ENCODE data around the gene NADK. TPM values are rescaled to one million over a fixed set of nuclear protein-coding genes. Genes with fewer than 3 reads are reported as not detected.

NADK gene
- total RNA-seq, 1 experiment from 2014 or later, result 93.4 TPM

- no TSS peak for BruUV-seq (replicated peaks)
- Histone ChIP-seq H3K9me2 (ENCODE audit: insufficient read depth) (no peaks in the 10 kb centered on the region), H2AFZ (ENCODE audit: low read depth, low read length, poor library complexity, severe bottlenecking) (no peak overlapping the region), H3K9me3 (ENCODE audit: control insufficient read depth in 1 of 2, insufficient read depth in 1 of 2, low read depth in 1 of 2, low read length in 2 of 2) (no peaks in the 10 kb centered on the region), H3K27me3 (ENCODE audit: insufficient read depth, low read length) (no peaks in the 10 kb centered on the region), H3K4me1 (ENCODE audit: control insufficient read depth in 1 of 2, insufficient read depth in 2 of 2, low read length in 2 of 2) (peaks cover 18 to 28% of the 10 kb centered on the region in 2 experiments), H3K4me3 (replicated peaks in 1 of 2; ENCODE audit: low read depth in 1 of 2, low read length in 2 of 2) (no peak overlapping the region), H3K4me2 (ENCODE audit: low read length) (no peak overlapping the region), H3K36me3 (ENCODE audit: control insufficient read depth in 1 of 2, insufficient read depth in 2 of 2, low read length in 2 of 2) (peaks cover 2 to 45% of the 10 kb centered on the region in 2 experiments), H3K9ac (ENCODE audit: low read length) (no peak overlapping the region), H3K79me2 (ENCODE audit: insufficient read depth, low read length) (peaks cover 39% of the 10 kb centered on the region), H4K20me1 (ENCODE audit: insufficient read depth) (no peaks in the 10 kb centered on the region), H3K27ac (ENCODE audit: low read depth, low read length) (no peak overlapping the region)
- DNase-seq (ENCODE audit: low read depth, low spot score), result no peak
- TF ChIP-seq ZNF274 (IDR thresholded peaks at IDR 0.05; ENCODE audit: low read depth, low read length) (no peak), CBX3 (IDR thresholded peaks at IDR 0.05; ENCODE audit: low read depth) (no peak)
- TF ChIP-seq, protein P1, sequence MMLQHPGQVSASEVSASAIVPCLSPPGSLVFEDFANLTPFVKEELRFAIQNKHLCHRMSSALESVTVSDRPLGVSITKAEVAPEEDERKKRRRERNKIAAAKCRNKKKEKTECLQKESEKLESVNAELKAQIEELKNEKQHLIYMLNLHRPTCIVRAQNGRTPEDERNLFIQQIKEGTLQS (IDR thresholded peaks at IDR 0.05), result no peak
- TF ChIP-seq, protein P2, sequence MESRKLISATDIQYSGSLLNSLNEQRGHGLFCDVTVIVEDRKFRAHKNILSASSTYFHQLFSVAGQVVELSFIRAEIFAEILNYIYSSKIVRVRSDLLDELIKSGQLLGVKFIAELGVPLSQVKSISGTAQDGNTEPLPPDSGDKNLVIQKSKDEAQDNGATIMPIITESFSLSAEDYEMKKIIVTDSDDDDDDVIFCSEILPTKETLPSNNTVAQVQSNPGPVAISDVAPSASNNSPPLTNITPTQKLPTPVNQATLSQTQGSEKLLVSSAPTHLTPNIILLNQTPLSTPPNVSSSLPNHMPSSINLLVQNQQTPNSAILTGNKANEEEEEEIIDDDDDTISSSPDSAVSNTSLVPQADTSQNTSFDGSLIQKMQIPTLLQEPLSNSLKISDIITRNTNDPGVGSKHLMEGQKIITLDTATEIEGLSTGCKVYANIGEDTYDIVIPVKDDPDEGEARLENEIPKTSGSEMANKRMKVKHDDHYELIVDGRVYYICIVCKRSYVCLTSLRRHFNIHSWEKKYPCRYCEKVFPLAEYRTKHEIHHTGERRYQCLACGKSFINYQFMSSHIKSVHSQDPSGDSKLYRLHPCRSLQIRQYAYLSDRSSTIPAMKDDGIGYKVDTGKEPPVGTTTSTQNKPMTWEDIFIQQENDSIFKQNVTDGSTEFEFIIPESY (IDR thresholded peaks at IDR 0.05; ENCODE audit: extremely low read depth, insufficient replicate concordance, low read length), result no peak
- ChIA-PET POLR2A (no interaction called here), CTCF (no interaction called here), RAD21 (ENCODE audit: low non-redundant PET in 1 of 2, low total read pairs in 2 of 2, uncharacterized antibody in 2 of 2, unreplicated experiment in 2 of 2) (no interaction called here)
- intact Hi-C loops (cut with micrococcal nuclease), result no loop called here
- no peak for ATAC-seq
Observed at GRCh38 chr1:1755426-1755825, 22.8 kb downstream of the NADK start.

DNA sequence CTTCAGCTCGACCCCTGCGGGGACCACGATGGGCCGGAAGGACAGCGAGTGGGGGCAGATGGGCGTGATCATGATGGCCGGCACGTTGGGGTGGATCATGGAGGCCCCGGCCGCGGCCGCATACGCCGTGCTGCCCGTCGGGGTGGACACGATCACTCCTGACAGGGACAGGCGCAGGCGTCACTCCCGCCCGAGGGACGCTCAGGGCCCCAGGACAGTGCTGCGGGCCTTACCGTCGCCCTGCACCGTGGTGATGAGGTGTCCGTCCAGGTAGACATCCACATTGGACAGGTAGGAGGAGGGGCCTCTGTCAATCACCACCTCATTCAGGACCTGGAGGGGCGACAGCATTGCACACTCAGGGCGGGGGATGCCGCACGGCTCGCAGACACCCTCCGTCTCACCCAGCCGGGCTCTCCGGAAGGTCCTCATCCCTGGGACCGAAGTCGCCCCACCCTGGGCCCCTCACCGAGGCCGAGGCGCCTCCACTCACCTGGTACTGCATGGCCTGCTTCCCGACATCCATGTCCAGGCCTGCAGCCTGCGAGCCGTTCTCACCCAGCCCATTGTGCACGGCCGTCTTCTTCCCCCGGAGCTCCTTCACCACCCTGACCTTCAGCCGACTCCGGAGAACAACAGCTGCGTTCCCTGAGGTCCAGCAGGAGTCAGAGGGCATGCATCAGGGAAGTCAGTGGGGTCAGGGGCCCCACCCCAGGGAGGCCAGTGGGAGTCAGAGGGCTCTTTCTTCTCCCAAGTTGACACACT lies 24.0 kb downstream of the NADK start:
- no peak for TF ChIP-seq CEBPB (IDR thresholded peaks at IDR 0.05; ENCODE audit: low read depth)
- ATAC-seq, result no peak
- no peak overlapping the region for H3K4me3 ChIP-seq (replicated peaks in 1 of 2; ENCODE audit: low read depth in 1 of 2, low read length in 2 of 2)
- peaks cover 28% of the 10 kb centered on the region for H3K79me2 ChIP-seq (ENCODE audit: insufficient read depth, low read length)
- H3K4me2 ChIP-seq (ENCODE audit: low read length), result no peak overlapping the region
- no peak overlapping the region for H3K27ac ChIP-seq (ENCODE audit: low read depth, low read length)
- no peaks in the 10 kb centered on the region for H4K20me1 ChIP-seq (ENCODE audit: insufficient read depth)
- H3K4me1 ChIP-seq (ENCODE audit: control insufficient read depth in 1 of 2, insufficient read depth in 2 of 2, low read length in 2 of 2), result peaks cover 13 to 16% of the 10 kb centered on the region in 2 experiments
- BruUV-seq (replicated peaks), result no TSS peak
- H3K9me2 ChIP-seq (ENCODE audit: insufficient read depth), result no peaks in the 10 kb centered on the region
- H2AFZ ChIP-seq (ENCODE audit: low read depth, low read length, poor library complexity, severe bottlenecking), result no peak overlapping the region
- intact Hi-C loops (cut with micrococcal nuclease), result no loop called here
- ChIA-PET RAD21 (ENCODE audit: low non-redundant PET in 1 of 2, low total read pairs in 2 of 2, uncharacterized antibody in 2 of 2, unreplicated experiment in 2 of 2) (no interaction called here), CTCF (no interaction called here), POLR2A (no interaction called here)
- no peaks in the 10 kb centered on the region for H3K9me3 ChIP-seq (ENCODE audit: control insufficient read depth in 1 of 2, insufficient read depth in 1 of 2, low read depth in 1 of 2, low read length in 2 of 2)
- no peak overlapping the region for H3K9ac ChIP-seq (ENCODE audit: low read length)
- H3K27me3 ChIP-seq (ENCODE audit: insufficient read depth, low read length), result no peaks in the 10 kb centered on the region
- H3K36me3 ChIP-seq (ENCODE audit: control insufficient read depth in 1 of 2, insufficient read depth in 2 of 2, low read length in 2 of 2), result peaks cover 2 to 41% of the 10 kb centered on the region in 2 experiments; a peak in 3 of 4 replicates
- no peak for DNase-seq (ENCODE audit: low read depth, low spot score)
